ENCODE data around the gene PGPEP1. TPM values are rescaled to one million over a fixed set of nuclear protein-coding genes. Genes with fewer than 3 reads are reported as not detected.

The PGPEP1 gene
- total RNA-seq, 1 donor from 2014 or later = 5.4 TPM

- H3K4me3 ChIP-seq (ENCODE audit: low read depth, low read length) = no peak overlapping the region
- DNase-seq (ENCODE audit: low read depth) = no peak
- peak; percentile 25 for TF ChIP-seq CTCF (conservative IDR thresholded peaks at IDR 0.05; ENCODE audit: low read depth, low read length)
Measured at GRCh38 chr19:18412610-18413239, 72.3 kb downstream of the PGPEP1 start.

- TF ChIP-seq CTCF (conservative IDR thresholded peaks at IDR 0.05; ENCODE audit: low read depth, low read length) = no peak
- H3K4me3 ChIP-seq (ENCODE audit: low read depth, low read length) = no peak overlapping the region
- no peak for DNase-seq (ENCODE audit: low read depth)
Measured at GRCh38 chr19:18414504-18415177, 74.2 kb downstream of the PGPEP1 start.

- TF ChIP-seq CTCF (conservative IDR thresholded peaks at IDR 0.05; ENCODE audit: low read depth, low read length) = no peak
- H3K4me3 ChIP-seq (ENCODE audit: low read depth, low read length) = no peak overlapping the region
- no peak for DNase-seq (ENCODE audit: low read depth)
Measured at GRCh38 chr19:18415178-18415867, 74.9 kb downstream of the PGPEP1 start.

- DNase-seq (ENCODE audit: low read depth) = no peak
- no peak for TF ChIP-seq CTCF (conservative IDR thresholded peaks at IDR 0.05; ENCODE audit: low read depth, low read length)
- H3K4me3 ChIP-seq (ENCODE audit: low read depth, low read length) = peak overlapping the region; percentile 59
Measured at GRCh38 chr19:18416778-18417249, 76.4 kb downstream of the PGPEP1 start.

GRCh38 chr19:18417250-18418028, 77.0 kb downstream of the PGPEP1 start:
- H3K4me3 ChIP-seq (ENCODE audit: low read depth, low read length) = peak overlapping the region; percentile 59
- DNase-seq (ENCODE audit: low read depth) = no peak
- no peak for TF ChIP-seq CTCF (conservative IDR thresholded peaks at IDR 0.05; ENCODE audit: low read depth, low read length)

- DNase-seq (ENCODE audit: low read depth) = no peak
- peak overlapping the region; percentile 75 for H3K4me3 ChIP-seq (ENCODE audit: low read depth, low read length)
- no peak for TF ChIP-seq CTCF (conservative IDR thresholded peaks at IDR 0.05; ENCODE audit: low read depth, low read length)
Measured at GRCh38 chr19:18418029-18418482, 77.7 kb downstream of the PGPEP1 start.

All from epithelial cell of proximal tubule (primary cell).